VCaP (cell line): Measurements from ENCODE around the gene CYBA.

Experiments
- H3K27ac ChIP-seq: fragments of 450-650 bp; 2 replicates; pipeline ENCODE4 v1.5.1; 2017
- CTCF ChIP-seq: fragments of 450-650 bp; conservative IDR thresholded peaks from 2 replicates; pipeline ENCODE4 v1.5.1; 2017; ENCODE audit warnings: mild to moderate bottlenecking, moderate library complexity

Gene CYBA

DNA sequence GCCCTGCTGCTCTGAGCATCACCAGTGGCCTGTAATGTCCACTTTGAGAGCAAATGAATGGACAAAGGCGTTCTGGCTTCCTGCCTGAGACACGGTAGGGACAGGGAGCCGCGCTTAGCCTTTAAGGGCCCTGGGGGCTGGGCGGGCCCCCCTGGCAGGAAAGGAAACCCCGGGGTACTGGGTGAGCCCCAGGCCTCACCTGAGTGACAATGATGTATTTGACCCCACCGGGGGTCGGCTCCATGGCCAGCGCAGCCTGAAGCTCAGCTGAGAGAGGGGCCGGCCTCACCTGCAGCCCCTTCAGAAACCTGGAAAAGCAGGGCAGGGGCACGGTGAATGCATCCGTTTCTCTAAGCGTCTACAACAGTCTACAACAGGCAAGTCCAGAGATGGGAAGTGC, 2.2 kb upstream of the CYBA start:
- no peak for TF ChIP-seq CTCF

GRCh38 chr16:88652762-88653063, 1.9 kb upstream of the CYBA start:
- H3K27ac ChIP-seq = no peak overlapping the region
- TF ChIP-seq CTCF = no peak

More for the DNA sequence above, 2.2 kb upstream of the CYBA start:
- no peak overlapping the region for H3K27ac ChIP-seq

- no peak for TF ChIP-seq CTCF
- H3K27ac ChIP-seq = no peak overlapping the region
These were observed 1.3 kb upstream of the CYBA start for GRCh38 chr16:88651989-88652761.

DNA sequence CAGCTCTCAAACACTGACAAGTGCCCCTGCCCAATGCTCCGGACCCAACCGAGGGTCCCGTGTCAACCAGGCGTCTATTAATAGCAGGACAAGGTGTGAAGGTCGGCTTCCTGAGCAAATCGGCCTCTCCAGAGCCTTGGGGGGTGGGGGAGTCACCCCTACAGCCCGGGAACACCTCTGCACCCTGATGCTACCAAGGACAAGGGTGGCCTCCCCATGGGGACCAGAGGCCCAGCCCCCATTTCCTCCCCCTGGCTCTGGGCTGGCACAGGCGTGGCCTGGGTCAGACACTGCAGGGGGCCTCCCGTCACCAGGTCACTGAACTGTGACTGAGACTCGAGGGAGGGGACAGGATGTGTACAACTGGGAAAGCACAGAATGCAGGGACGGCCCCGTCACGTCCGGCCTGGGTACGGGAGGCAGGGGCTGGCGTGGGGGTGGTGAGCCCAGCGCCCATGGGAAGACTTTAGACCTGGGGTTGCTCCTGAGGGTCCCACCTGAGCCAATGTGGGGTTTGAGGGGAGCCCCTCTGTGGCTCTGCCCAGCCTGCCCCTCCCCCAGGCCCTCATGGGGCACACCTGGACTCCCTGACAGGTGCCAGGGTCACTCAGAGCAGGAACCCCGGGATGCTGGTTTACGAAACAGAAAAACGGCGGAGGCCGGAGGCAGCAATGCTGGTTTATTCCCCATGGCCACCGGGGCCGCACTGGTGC, 579 bp upstream of the CYBA start:
- H3K27ac ChIP-seq = no peak overlapping the region
- TF ChIP-seq CTCF = no peak

DNA sequence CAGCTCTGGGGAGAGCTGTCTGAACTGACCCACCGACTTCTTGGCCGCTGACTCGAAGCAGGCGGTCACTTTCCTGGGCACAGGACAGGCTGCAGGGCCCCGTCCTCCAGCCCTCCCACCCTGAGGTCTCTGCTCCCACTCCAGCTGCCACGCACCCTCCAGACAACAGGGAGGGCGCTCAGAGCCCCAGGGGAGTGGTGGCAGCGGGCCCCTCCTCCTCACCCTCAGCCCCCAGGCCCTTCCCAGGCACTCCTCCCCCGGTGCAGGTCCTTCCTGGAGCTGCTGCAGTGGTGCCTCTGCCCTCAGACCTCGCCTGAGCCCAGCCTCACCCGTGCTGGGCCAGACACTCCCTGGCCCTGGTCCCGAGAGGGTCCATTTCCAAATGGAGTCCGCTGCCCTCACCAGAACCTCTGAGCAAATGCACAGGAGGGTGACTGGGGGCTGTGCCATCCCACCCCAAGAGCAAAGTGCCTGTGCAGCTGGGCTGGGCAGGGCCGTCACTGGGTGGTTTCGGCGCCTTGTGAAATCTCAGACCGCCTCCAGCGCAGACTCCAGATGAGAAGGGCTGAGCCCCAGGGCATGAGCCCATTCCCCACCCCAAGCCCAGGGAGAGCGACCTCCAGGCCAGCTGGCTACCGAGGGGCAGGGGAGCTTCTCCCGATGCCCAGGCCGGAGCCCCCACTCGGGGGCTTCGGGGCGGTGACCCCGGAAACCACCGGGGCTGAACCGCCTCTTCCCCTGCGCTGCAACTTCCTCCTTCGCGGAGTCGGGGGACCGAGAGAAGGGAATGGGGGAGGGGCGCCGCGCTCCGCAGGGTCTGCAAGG, 717 bp downstream of the CYBA start:
- no peak overlapping the region for H3K27ac ChIP-seq
- TF ChIP-seq CTCF = no peak

DNA sequence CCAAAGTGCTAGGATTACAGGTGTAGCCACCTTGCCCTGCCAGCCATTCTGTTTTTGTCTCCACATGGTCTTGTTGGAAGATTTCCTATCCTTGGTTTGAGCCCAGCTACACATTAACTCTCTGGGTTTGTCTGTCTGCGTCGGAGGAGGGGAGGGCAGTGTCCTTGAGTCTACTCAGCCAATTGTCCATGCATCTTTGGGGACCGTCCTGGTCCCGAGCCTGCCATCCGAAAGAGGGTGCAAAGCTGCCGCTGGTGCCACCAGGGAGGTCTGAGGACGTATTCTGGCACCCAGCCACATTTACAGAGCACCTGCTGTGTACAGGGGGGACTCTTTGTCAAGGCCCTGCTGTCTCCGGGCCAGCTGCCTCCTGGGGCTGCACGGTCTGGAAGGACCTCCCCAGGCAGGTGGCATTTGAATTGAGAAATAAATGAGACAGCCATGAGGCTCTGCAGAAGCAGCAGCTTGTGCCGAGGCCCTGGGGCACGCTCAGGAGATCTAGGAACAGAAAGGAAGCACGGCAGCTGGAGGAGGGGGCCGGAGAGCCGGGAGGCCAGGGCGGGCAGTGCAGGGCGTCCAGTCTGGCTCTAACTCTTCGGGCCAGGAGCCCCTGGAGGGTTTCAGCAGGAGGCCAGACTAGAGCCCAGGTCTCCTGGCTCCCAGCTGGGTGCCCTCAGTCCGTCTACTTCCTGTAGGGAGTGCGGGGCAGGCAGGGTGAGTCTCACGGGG, 1.5 kb downstream of the CYBA start:
- no peak for TF ChIP-seq CTCF
- no peak overlapping the region for H3K27ac ChIP-seq
